Endothelial cell of umbilical vein (primary cell): Measurements from ENCODE around the gene DIS3L2. TPM values are rescaled to one million over a fixed set of nuclear protein-coding genes. Genes with fewer than 3 reads are reported as not detected.
"Not testable (repeated sequence)": the region's sequence is repeated elsewhere in the genome, so short reads cannot be mapped to it uniquely, and the experiment has no call there.

Experiments
- BruUV-seq: library from RNA; stranded (reverse); fragments of 400-500 nt; replicated peaks from 2 replicates; lab custom pipeline; 2021; lab: Mats Ljungman, UMichigan
- CTCF ChIA-PET: fragments of 300-600, 350-600 bp; sonication (Branson Sonifier 250); formaldehyde crosslinking; loops from one replicate; lab custom pipeline; 2021; ENCODE audit warnings: antibody characterized with exemption, inconsistent platforms; lab: Charles Lee
- POLR2A ChIA-PET: fragments of 300-600, 350-600 bp; sonication (Branson Sonifier 250); formaldehyde crosslinking; loops from one replicate; lab custom pipeline; 2021; ENCODE audit warnings: antibody characterized with exemption, inconsistent platforms; lab: Charles Lee
- DNase-seq: peaks from one replicate; pipeline ENCODE4 v3.0.0-alpha.2; 2011; ENCODE audit warnings: low read depth, low spot score
- FAIRE-seq: peaks from 2 replicates; lab custom pipeline; 2011; peaks lifted over from hg19 to GRCh38; lab: Jason Lieb, UNC
- H2AFZ ChIP-seq: 2 replicates; pipeline ENCODE4 v1.6.0; 2012; ENCODE audit warnings: low read depth, low read length, control low read depth, inconsistent platforms
- H3K27ac ChIP-seq: 2 replicates; pipeline ENCODE4 v1.5.1; 2011; ENCODE audit warnings: low read depth, mild to moderate bottlenecking, control low read depth, low read length, moderate library complexity; ENCODE audit not compliant: insufficient read depth
- H3K27me3 ChIP-seq, 2 experiments: 2 replicates each; pipeline versions ENCODE4 v1.6.0 to v1.6.1; 2011; ENCODE audit warnings: low read length in 2 of 2, mixed read lengths in 1 of 2; ENCODE audit not compliant: control insufficient read depth in 2 of 2, insufficient read depth in 2 of 2
- H3K36me3 ChIP-seq, 2 experiments: 2 replicates in 1 of 2; 3 replicates in 1 of 2; pipeline ENCODE4 v1.5.1; 2011; ENCODE audit warnings: low read length in 2 of 2, mild to moderate bottlenecking in 1 of 2, moderate library complexity in 1 of 2; ENCODE audit not compliant: control insufficient read depth in 2 of 2, insufficient read depth in 2 of 2; ENCODE audit errors: extremely low read depth in 1 of 2
- H3K4me1 ChIP-seq: 3 replicates; pipeline ENCODE4 v1.5.1; 2011; ENCODE audit warnings: mild to moderate bottlenecking, low read length; ENCODE audit not compliant: control insufficient read depth, insufficient read depth; ENCODE audit errors: extremely low read depth
- H3K4me2 ChIP-seq: 2 replicates; pipeline ENCODE4 v1.6.1; 2011; ENCODE audit warnings: low read length, control low read depth, mixed read lengths; ENCODE audit not compliant: insufficient read depth
- H3K4me3 ChIP-seq, 3 experiments: fragments of 200-600 bp in 1 of 3; sonication (generic), shearing (Covaris generic) in 1 of 3; replicated peaks in 1 of 3; 2 replicates each; pipeline ENCODE4 v1.5.1; 2011 to 2016; ENCODE audit warnings: control low read depth in 3 of 3, low read length in 3 of 3, mild to moderate bottlenecking in 2 of 3, inconsistent platforms in 1 of 3, low read depth in 1 of 3, moderate library complexity in 1 of 3; ENCODE audit not compliant: insufficient read depth in 1 of 3
- H3K79me2 ChIP-seq: 2 replicates; pipeline ENCODE4 v1.6.0; 2012; ENCODE audit warnings: low read length, inconsistent platforms; ENCODE audit not compliant: control insufficient read depth, insufficient read depth
- H3K9ac ChIP-seq: replicated peaks from 2 replicates; pipeline ENCODE3; 2011; ENCODE audit warnings: low read length, control low read depth; ENCODE audit not compliant: insufficient read depth; ENCODE audit errors: extremely low read depth
- H3K9me1 ChIP-seq: replicated peaks from 3 replicates; pipeline ENCODE4 v1.6.0; 2011; ENCODE audit warnings: mild to moderate bottlenecking, low read length; ENCODE audit not compliant: control insufficient read depth, insufficient read depth; ENCODE audit errors: extremely low read depth
- H3K9me3 ChIP-seq: replicated peaks from 2 replicates; pipeline ENCODE4 v1.5.1; 2012; ENCODE audit warnings: low read length, inconsistent platforms; ENCODE audit not compliant: control insufficient read depth, insufficient read depth
- H4K20me1 ChIP-seq: replicated peaks from 2 replicates; pipeline ENCODE3; 2011; ENCODE audit warnings: mild to moderate bottlenecking, low read length; ENCODE audit not compliant: control insufficient read depth, insufficient read depth; ENCODE audit errors: extremely low read depth
- CTCF ChIP-seq, 2 donors: IDR thresholded peaks; 1 replicate in 1 of 2; 2 replicates in 1 of 2; pipeline ENCODE4 v1.5.1; 2011; ENCODE audit warnings: low read length in 2 of 2, mild to moderate bottlenecking in 2 of 2, moderate library complexity in 2 of 2, control low read depth in 1 of 2, inconsistent platforms in 1 of 2, low read depth in 1 of 2; ENCODE audit not compliant: insufficient read depth in 1 of 2; ENCODE audit errors: extremely low read depth in 1 of 2
- EZH2 ChIP-seq: IDR thresholded peaks from 2 replicates; pipeline ENCODE4 v1.6.1; 2012; ENCODE audit warnings: borderline replicate concordance, low read depth, mild to moderate bottlenecking, moderate library complexity, low read length, inconsistent platforms; ENCODE audit not compliant: severe bottlenecking
- FOS ChIP-seq: IDR thresholded peaks from 2 replicates; pipeline ENCODE4 v1.6.1; 2011; ENCODE audit warnings: mild to moderate bottlenecking, low read length, moderate library complexity, borderline replicate concordance; ENCODE audit not compliant: insufficient read depth
- GATA2 ChIP-seq: IDR thresholded peaks from 2 replicates; pipeline ENCODE4 v1.7.0; 2011; ENCODE audit warnings: low read depth, mild to moderate bottlenecking, moderate library complexity, mixed read lengths, low read length; ENCODE audit not compliant: insufficient read length, insufficient read depth
- JUN ChIP-seq: IDR thresholded peaks from 2 replicates; pipeline ENCODE4 v1.6.1; 2011; ENCODE audit warnings: borderline replicate concordance, low read depth; ENCODE audit not compliant: insufficient read length, insufficient read depth
- MAX ChIP-seq: IDR thresholded peaks from 2 replicates; pipeline ENCODE4 v1.6.1; 2011; ENCODE audit not compliant: insufficient read depth, insufficient read length
- MYC ChIP-seq: IDR thresholded peaks from one replicate; pipeline ENCODE4 v1.6.1; 2011; ENCODE audit warnings: mild to moderate bottlenecking, low read depth, low read length
- POLR2A ChIP-seq: IDR thresholded peaks from 2 replicates; pipeline ENCODE4 v1.6.1; 2012; ENCODE audit warnings: low read depth, mild to moderate bottlenecking, control low read depth, low read length
- POLR2AphosphoS5 ChIP-seq: IDR thresholded peaks from 2 replicates; pipeline ENCODE4 v1.6.1; 2012; ENCODE audit warnings: low read depth, mild to moderate bottlenecking, control low read depth, low read length, moderate library complexity; ENCODE audit not compliant: insufficient read depth
- dilution Hi-C: fragments of 300-500 bp; cut with MboI; formaldehyde crosslinking; loops from one replicate; pipeline ENCODE4 v1.15.0; 2019; ENCODE audit warnings: low sequenced_read_pairs; ENCODE audit not compliant: extremely low pct_ligation_motif_present
- intact Hi-C: fragments of 100-400 bp; cut with micrococcal nuclease; formaldehyde crosslinking; loops from one replicate; pipeline ENCODE4 v1.10.0; 2022
- polyA plus RNA-seq, 4 experiments: library from polyadenylated mRNA; depleted of rRNA in 3 of 4; stranded (reverse) in 3 of 4; unstranded in 1 of 4; fragments of >200 nt; gene quantifications; 2 replicates each; pipeline versions ENCODE4 v1.2.1 to v1.2.3, GENCODE V29; 2011 to 2012; ENCODE audit warnings: missing spikeins in 1 of 4
- total RNA-seq: library from RNA; stranded (reverse); gene quantifications from 2 replicates; pipeline ENCODE4 v1.2.3, GENCODE V29; 2021

The DIS3L2 gene
- total and polyA plus RNA-seq, 2 donors (not counting 3 experiments of a cell fraction or from before 2014, with no cell fraction given): 14.6 to 31.2 TPM

- H3K9me3 ChIP-seq: no peaks in the 10 kb centered on the region
- ChIA-PET POLR2A (no interaction called here), CTCF (interaction anchor here (0.9 to 6.3 kb wide), 4 partner anchors 15 to 406 kb away, joined by 3 to 49 read pairs (median 3); no protein-coding TSS in a partner anchor)
- H3K27me3 ChIP-seq: no peaks in the 10 kb centered on the region
- FAIRE-seq: no peak
- no peak overlapping the region for H3K4me3 ChIP-seq
- H3K27ac ChIP-seq: no peak overlapping the region
- no peaks in the 10 kb centered on the region for H3K79me2 ChIP-seq
- H3K4me1 ChIP-seq: no peaks in the 10 kb centered on the region
- dilution Hi-C loops: no loop called here
- BruUV-seq: no TSS peak
- no peak overlapping the region for H3K9ac ChIP-seq
- intact Hi-C loops: no loop called here
- H4K20me1 ChIP-seq: no peaks in the 10 kb centered on the region
- H2AFZ ChIP-seq: no peak overlapping the region
- TF ChIP-seq GATA2: no peak
- TF ChIP-seq FOS: no peak
- no peak for TF ChIP-seq MYC
- no peak for TF ChIP-seq POLR2A
- no peak for TF ChIP-seq CTCF (IDR thresholded peaks at IDR 0.05; ENCODE audit: extremely low read depth in 1 of 2, insufficient read depth in 1 of 2, low read depth in 1 of 2, low read length in 2 of 2)
- no peak for TF ChIP-seq EZH2
- TF ChIP-seq JUN: no peak
- TF ChIP-seq POLR2AphosphoS5: no peak
- no peak for TF ChIP-seq MAX
- H3K9me1 ChIP-seq: no peaks in the 10 kb centered on the region
- peaks cover 0 to 1% of the 10 kb centered on the region in 2 experiments for H3K36me3 ChIP-seq
- DNase-seq: no peak
- no peak overlapping the region for H3K4me2 ChIP-seq
These were observed 368.8 kb downstream of the DIS3L2 start for GRCh38 chr2:232330068-232330999.

GRCh38 chr2:232331061-232331460 lies 369.5 kb downstream of the DIS3L2 start:
- not testable (repeated sequence) for BruUV-seq

More at GRCh38 chr2:232331061-232331460, 369.5 kb downstream of the DIS3L2 start:
- H3K36me3 ChIP-seq, H3K79me2 ChIP-seq, H3K4me3 ChIP-seq, FAIRE-seq, intact Hi-C loops, H3K4me1 ChIP-seq, H2AFZ ChIP-seq, H3K9ac ChIP-seq, dilution Hi-C loops, H3K4me2 ChIP-seq, H3K9me1 ChIP-seq, POLR2A ChIA-PET, H3K27me3 ChIP-seq, H3K27ac ChIP-seq, H4K20me1 ChIP-seq, DNase-seq, H3K9me3 ChIP-seq: not testable (repeated sequence)
- CTCF ChIA-PET: interaction anchor here (1.4 kb wide), 1 partner anchor 406 kb away, joined by 3 read pairs; no protein-coding TSS in a partner anchor
